Esophagus muscularis mucosa (tissue), 4 donors: ENCODE data around the gene CSTB. TPM values are rescaled to one million over a fixed set of nuclear protein-coding genes. Genes with fewer than 3 reads are reported as not detected.

ENCODE experiments used
- DNase-seq: peaks from one replicate; pipeline ENCODE4 v3.0.0-alpha.2; 2017; ENCODE audit errors: extremely low spot score
- H3K27ac ChIP-seq, 4 donors: fragments of 200-600 bp; sonication (generic); replicated peaks in 1 of 4; 1 replicate in 3 of 4; 2 replicates in 1 of 4; pipeline ENCODE4 v1.5.1; 2016 to 2019; ENCODE audit warnings: mild to moderate bottlenecking in 1 of 4
- H3K27me3 ChIP-seq, 4 donors: fragments of 200-600 bp; sonication (generic); one replicate each; pipeline versions ENCODE4 v1.5.1 to v1.6.0; 2016 to 2019
- H3K36me3 ChIP-seq, 4 donors: fragments of 200-600 bp; sonication (generic); one replicate each; pipeline ENCODE4 v1.5.1; 2016 to 2019
- H3K4me1 ChIP-seq, 4 donors: fragments of 200-600 bp; sonication (generic); one replicate each; pipeline ENCODE4 v1.5.1; 2016 to 2019
- H3K4me3 ChIP-seq, 4 donors: fragments of 200-600 bp; sonication (generic); 1 replicate in 2 of 4; 2 replicates in 2 of 4; pipeline ENCODE4 v1.5.1; 2016 to 2019; ENCODE audit warnings: mild to moderate bottlenecking in 4 of 4, moderate library complexity in 1 of 4
- H3K9me3 ChIP-seq, 4 donors: fragments of 200-600 bp; sonication (generic); 1 replicate in 3 of 4; 2 replicates in 1 of 4; pipeline ENCODE4 v1.5.1; 2016 to 2019
- EP300 ChIP-seq: sonication (generic); formaldehyde crosslinking; IDR thresholded peaks from one replicate; pipeline ENCODE4 v1.6.1; 2017; ENCODE audit warnings: antibody characterized with exemption
- POLR2A ChIP-seq: fragments of 450-650 bp; IDR thresholded peaks from one replicate; pipeline ENCODE4 v1.6.1; 2017; ENCODE audit warnings: antibody characterized with exemption, moderate library complexity, mild to moderate bottlenecking, low read depth
- POLR2AphosphoS5 ChIP-seq, 2 donors: sonication (generic); formaldehyde crosslinking; IDR thresholded peaks; one replicate each; pipeline ENCODE4 v1.6.1; 2017; ENCODE audit warnings: antibody characterized with exemption in 2 of 2
- WGBS: methylation state at CpG from one replicate; pipeline ENCODE4 v1.1.5; 2018; 5-methylcytosine and 5-hydroxymethylcytosine counted together
- intact Hi-C: fragments of 100-400 bp; cut with DNase I; formaldehyde crosslinking; loops from one replicate; pipeline ENCODE4 v1.15.1; 2023
- total RNA-seq, 4 donors: library from RNA; depleted of rRNA; stranded (reverse); fragments of >200 nt; gene quantifications; one replicate each; pipeline versions ENCODE4 v1.1.0 to v1.2.1, GENCODE V29; 2016
- TF ChIP-seq, protein P1 (sequence below), 3 experiments: fragments of 200-600 bp in 2 of 3; fragments of 450-650 bp in 1 of 3; sonication (generic) in 2 of 3; IDR thresholded peaks; one replicate each; pipeline ENCODE4 v1.5.1; 2017 to 2019; ENCODE audit warnings: antibody characterized with exemption in 3 of 3, mild to moderate bottlenecking in 2 of 3, moderate library complexity in 1 of 3

The CSTB gene
- total RNA-seq, 4 donors from 2014 or later, result 5.0 to 21.1 (median 8.1) TPM

DNA sequence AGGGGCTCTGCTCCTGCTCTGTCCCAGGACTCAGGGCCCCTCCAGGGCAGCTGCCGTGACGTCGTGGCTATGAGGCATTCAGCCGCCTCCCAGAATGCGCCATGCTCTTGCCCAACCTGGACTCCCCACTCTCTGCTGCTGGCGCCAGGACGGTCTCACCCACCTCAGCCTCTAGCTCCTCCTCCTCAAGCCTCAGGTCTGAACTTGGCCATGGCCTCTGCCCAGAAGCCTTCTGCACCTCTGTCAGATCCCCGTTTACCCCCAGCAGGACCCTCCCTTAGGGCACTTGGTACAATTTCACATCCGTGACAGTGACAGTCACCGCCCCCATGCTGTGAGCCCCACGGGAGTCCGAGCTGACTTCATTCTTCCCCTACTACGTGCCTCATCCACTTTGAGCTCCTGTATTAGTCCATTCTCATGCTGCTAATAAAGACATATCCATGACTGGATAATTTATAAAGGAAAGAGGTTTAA lies 4.9 kb downstream of the CSTB start:
- H3K9me3 ChIP-seq, result no peaks in the 10 kb centered on the region
- peaks cover 18 to 28% (median 19%) of the 10 kb centered on the region in 4 donors for H3K36me3 ChIP-seq
- intact Hi-C loops, result no loop called here
- DNase-seq, result no peak
- no peak overlapping the region for H3K27ac ChIP-seq
- TF ChIP-seq EP300 (no peak), POLR2AphosphoS5 (IDR thresholded peaks at IDR 0.05) (no peak), POLR2A (no peak)
- TF ChIP-seq, protein P1, sequence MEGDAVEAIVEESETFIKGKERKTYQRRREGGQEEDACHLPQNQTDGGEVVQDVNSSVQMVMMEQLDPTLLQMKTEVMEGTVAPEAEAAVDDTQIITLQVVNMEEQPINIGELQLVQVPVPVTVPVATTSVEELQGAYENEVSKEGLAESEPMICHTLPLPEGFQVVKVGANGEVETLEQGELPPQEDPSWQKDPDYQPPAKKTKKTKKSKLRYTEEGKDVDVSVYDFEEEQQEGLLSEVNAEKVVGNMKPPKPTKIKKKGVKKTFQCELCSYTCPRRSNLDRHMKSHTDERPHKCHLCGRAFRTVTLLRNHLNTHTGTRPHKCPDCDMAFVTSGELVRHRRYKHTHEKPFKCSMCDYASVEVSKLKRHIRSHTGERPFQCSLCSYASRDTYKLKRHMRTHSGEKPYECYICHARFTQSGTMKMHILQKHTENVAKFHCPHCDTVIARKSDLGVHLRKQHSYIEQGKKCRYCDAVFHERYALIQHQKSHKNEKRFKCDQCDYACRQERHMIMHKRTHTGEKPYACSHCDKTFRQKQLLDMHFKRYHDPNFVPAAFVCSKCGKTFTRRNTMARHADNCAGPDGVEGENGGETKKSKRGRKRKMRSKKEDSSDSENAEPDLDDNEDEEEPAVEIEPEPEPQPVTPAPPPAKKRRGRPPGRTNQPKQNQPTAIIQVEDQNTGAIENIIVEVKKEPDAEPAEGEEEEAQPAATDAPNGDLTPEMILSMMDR (IDR thresholded peaks at IDR 0.05), result no peak
- H3K4me3 ChIP-seq, result no peak overlapping the region
- H3K4me1 ChIP-seq, result peaks cover 20 to 38% (median 35%) of the 10 kb centered on the region in 4 donors
- H3K27me3 ChIP-seq, result no peaks in the 10 kb centered on the region
- 89% methylated on average over 6 of the region's 13 CpGs for WGBS

DNA sequence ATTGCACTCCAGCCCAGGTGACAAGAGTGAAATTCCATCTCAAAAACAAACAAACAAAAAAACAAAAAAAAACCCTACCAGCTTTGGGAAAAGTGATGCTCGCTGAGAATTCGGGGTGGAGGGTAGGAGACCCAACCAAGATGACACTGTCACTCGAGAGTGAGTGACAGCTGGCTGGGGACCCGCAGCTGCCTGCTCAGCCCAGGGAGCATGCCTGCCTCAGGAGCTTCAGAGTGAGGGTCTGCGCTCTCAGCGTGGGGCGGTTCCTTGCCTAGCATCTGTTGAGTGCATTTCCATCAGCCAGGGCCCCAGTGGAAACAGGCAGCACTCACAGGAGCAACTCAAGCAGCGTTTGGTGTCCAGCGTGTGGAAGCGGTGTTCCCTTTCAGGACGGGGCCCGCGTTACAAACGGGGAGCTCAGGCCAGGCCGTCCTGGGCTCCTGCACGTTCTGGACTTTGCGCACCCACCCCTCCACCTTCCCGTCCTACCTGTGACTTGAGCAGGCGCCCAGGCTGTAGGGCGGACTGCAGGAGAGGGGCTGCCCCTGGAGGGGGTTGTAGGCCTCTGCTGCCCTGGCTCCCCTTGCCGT lies 5.9 kb downstream of the CSTB start:
- intact Hi-C loops, result no loop called here
- TF ChIP-seq POLR2AphosphoS5 (IDR thresholded peaks at IDR 0.05) (no peak), EP300 (no peak), POLR2A (no peak)
- TF ChIP-seq, protein P1 (IDR thresholded peaks at IDR 0.05), result no peak
- H3K4me3 ChIP-seq, result no peak overlapping the region
- H3K4me1 ChIP-seq, result peaks cover 16 to 33% (median 31%) of the 10 kb centered on the region in 4 donors
- H3K27me3 ChIP-seq, result no peaks in the 10 kb centered on the region
- peaks cover 18 to 28% (median 19%) of the 10 kb centered on the region in 4 donors for H3K36me3 ChIP-seq
- no peak for DNase-seq
- H3K27ac ChIP-seq, result no peak overlapping the region
- H3K9me3 ChIP-seq, result no peaks in the 10 kb centered on the region
- 87% methylated on average over 15 of the region's 21 CpGs for WGBS

DNA sequence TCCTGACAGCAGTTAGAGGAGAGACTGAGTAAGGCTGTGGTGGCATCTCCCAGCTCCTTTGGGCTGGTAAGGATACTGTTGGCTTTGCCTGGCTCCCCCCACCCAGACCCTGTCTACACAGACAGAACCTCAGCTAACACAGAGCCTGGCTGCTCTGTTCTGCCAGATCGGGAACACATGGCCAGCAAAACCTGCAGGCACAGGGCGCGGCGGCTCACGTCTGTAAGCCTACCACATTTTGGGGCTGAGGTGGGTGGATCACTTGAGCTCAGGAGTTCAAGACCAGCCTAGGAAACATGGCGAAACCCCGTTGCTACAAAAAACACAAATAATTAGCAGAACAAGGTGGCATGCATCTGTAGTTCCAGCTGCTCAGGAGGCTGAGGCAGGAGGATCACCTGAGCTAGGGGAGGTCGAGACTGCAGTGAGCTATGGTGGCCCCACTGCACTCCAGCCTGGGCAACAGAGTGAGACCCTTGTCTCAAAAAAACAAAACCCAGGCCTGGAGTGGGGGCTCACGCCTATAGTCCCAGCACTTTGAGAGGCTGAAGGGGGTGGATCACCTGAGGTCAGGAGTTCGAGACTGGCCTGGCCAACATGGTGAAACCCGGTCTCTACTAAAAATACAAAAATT lies 6.7 kb downstream of the CSTB start:
- no peak overlapping the region for H3K27ac ChIP-seq
- H3K9me3 ChIP-seq, result no peaks in the 10 kb centered on the region
- intact Hi-C loops, result no loop called here
- DNase-seq, result no peak
- H3K27me3 ChIP-seq, result no peaks in the 10 kb centered on the region
- 89% methylated on average over 11 of the region's 11 CpGs for WGBS
- peaks cover 17 to 26% (median 19%) of the 10 kb centered on the region in 4 donors for H3K36me3 ChIP-seq
- no peak for TF ChIP-seq POLR2AphosphoS5 (IDR thresholded peaks at IDR 0.05)
- TF ChIP-seq EP300, result no peak
- TF ChIP-seq, protein P1 (IDR thresholded peaks at IDR 0.05), result no peak
- TF ChIP-seq POLR2A, result no peak
- peaks cover 10 to 26% (median 25%) of the 10 kb centered on the region in 4 donors for H3K4me1 ChIP-seq
- H3K4me3 ChIP-seq, result no peak overlapping the region

DNA sequence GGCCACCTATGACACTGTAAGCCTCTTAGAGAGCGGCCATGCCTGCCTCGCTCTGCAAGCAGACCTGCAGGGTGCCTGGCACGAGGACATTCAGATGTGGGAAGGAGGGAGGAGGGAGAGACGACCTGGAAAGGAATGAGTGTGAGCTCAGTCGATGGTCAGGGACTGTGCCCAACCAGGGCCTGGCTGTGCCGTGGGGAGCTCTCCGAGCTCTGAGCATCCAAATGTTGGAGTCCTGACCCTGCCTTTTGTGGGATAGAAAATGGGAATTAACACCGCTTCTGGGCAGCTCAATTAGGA lies 7.3 kb downstream of the CSTB start:
- WGBS, result 81% methylated on average over 8 of the region's 8 CpGs
- peaks cover 11 to 19% (median 13%) of the 10 kb centered on the region in 4 donors for H3K36me3 ChIP-seq
- TF ChIP-seq, protein P1 (IDR thresholded peaks at IDR 0.05), result no peak
- TF ChIP-seq POLR2A (no peak), EP300 (no peak), POLR2AphosphoS5 (IDR thresholded peaks at IDR 0.05) (no peak)
- no peak overlapping the region for H3K27ac ChIP-seq
- H3K9me3 ChIP-seq, result no peaks in the 10 kb centered on the region
- peaks cover 4 to 24% (median 22%) of the 10 kb centered on the region in 4 donors for H3K4me1 ChIP-seq
- H3K4me3 ChIP-seq, result no peak overlapping the region
- intact Hi-C loops, result no loop called here
- no peaks in the 10 kb centered on the region for H3K27me3 ChIP-seq
- DNase-seq, result no peak
